GM12891 (cell line): ENCODE results near the gene CD4.

ENCODE experiments used
- POLR2A ChIP-seq: IDR thresholded peaks from 2 replicates; pipeline ENCODE4 v1.6.1; 2011; ENCODE audit warnings: low read depth, low read length, control low read depth
- POLR2AphosphoS5 ChIP-seq: IDR thresholded peaks from 2 replicates; pipeline ENCODE4 v1.6.1; 2011; ENCODE audit warnings: low read depth, low read length, control low read depth
- TAF1 ChIP-seq: IDR thresholded peaks from 2 replicates; pipeline ENCODE4 v1.6.1; 2011; ENCODE audit warnings: low read depth, low read length, control low read depth

GRCh38 chr12:6778574-6779550 lies 10.5 kb upstream of the CD4 start:
- TF ChIP-seq POLR2A (no peak), TAF1 (no peak), POLR2AphosphoS5 (no peak)
